HG03439 (cell line): Measurements from ENCODE around the gene CD200.

ENCODE experiments used
- ATAC-seq: cut with Tn5 transposase; IDR thresholded peaks from one replicate; pipeline ENCODE4 v1.9.1; 2021; ENCODE audit warnings: mild to moderate bottlenecking, moderate library complexity; ENCODE audit not compliant: unreplicated experiment

The CD200 gene

GRCh38 chr3:112407214-112407887 is 74.4 kb downstream of the CD200 start:
- no peak for ATAC-seq

- no peak for ATAC-seq
These were observed 75.1 kb downstream of the CD200 start for GRCh38 chr3:112407888-112408702.

- ATAC-seq: no peak
These were observed 76.1 kb downstream of the CD200 start for GRCh38 chr3:112409041-112409440.

- no peak for ATAC-seq
These were observed 78.5 kb downstream of the CD200 start for GRCh38 chr3:112411425-112411824.
